ENCODE results near the gene GTF2IRD1.
"Not testable (repeated sequence)": the region's sequence is repeated elsewhere in the genome, so short reads cannot be mapped to it uniquely, and the experiment has no call there.

The GTF2IRD1 gene, protein sequence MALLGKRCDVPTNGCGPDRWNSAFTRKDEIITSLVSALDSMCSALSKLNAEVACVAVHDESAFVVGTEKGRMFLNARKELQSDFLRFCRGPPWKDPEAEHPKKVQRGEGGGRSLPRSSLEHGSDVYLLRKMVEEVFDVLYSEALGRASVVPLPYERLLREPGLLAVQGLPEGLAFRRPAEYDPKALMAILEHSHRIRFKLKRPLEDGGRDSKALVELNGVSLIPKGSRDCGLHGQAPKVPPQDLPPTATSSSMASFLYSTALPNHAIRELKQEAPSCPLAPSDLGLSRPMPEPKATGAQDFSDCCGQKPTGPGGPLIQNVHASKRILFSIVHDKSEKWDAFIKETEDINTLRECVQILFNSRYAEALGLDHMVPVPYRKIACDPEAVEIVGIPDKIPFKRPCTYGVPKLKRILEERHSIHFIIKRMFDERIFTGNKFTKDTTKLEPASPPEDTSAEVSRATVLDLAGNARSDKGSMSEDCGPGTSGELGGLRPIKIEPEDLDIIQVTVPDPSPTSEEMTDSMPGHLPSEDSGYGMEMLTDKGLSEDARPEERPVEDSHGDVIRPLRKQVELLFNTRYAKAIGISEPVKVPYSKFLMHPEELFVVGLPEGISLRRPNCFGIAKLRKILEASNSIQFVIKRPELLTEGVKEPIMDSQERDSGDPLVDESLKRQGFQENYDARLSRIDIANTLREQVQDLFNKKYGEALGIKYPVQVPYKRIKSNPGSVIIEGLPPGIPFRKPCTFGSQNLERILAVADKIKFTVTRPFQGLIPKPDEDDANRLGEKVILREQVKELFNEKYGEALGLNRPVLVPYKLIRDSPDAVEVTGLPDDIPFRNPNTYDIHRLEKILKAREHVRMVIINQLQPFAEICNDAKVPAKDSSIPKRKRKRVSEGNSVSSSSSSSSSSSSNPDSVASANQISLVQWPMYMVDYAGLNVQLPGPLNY

DNA sequence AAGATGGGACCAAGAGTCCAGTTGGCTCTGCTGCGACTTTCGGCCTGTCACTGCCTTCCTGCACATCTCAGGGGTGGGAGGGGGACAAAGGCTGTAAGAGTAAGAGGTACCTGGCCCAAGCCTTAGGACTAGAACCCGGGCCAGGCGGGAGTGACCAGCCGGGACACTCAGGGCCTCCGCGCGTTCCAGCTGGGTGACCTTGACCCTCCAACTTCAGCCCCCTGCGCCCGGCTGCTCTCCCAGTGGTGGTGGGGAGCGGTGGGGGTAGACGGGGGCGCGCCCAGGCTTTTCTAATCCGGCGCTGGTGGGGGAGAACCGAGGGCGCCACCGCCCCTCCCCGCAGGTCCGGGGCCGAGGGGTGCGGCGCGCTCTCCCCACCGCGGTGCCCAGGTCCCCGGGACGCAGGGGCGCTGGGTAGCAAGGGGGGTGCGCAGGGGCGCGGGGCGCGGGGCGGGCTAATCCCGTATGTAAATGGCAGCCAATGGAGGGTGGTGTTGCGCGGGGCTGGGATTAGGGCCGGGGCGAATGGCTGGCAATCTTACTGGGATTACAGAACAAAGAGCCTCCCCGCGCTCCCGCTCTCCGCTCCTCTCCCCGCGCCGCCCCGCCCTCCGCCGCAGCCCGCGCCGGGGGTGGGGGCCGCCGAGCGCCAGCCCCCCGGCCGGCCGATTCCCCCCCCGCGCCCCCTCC is at the start of gene GTF2IRD1:
TSS of gene GTF2IRD1 (plus strand) at position 585 of the 690 bp plus-strand sequence. CDS start 54,175 bp downstream, outside the sequence.
- peak; percentile 11 to 33 for DNase-seq (ENCODE audit: low read depth in 1 of 2, low spot score in 1 of 2)

DNA sequence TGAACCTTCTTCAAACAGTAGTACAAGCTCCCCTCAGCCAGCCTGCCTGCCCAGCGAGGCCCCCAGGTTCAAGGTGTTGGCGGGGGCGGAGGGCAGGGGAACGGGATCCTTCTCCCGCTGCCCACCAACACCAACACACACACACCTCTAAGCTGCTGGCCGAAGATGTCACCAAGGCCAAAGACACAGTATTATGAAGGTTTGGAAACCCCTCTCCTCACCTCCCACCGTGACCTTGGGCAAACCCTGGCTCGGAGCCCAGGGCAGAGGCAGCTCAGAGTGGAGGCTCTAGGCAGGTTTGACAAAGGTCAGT is 49.4 kb upstream of the GTF2IRD1 start:
- no peak for DNase-seq (ENCODE audit: low read depth in 1 of 2, low spot score in 1 of 2)

DNA sequence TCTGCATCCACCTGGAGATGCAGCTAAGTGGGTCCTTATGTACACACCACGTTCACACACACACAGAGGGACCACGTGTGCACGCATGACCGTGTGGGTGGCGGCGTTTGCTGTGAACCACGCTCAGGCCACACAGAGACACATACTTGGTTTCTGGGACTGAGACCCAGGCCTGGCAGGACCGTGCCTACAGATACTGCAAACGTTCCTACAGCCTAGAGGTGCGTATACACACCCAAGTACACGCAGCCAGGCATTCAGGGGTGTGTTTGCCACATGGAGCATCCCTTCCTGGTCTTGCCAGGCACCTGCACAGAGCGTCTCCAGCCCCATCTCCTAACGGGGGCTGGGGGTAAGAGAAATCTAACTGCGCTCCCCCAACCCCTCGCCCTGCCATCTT is 49.0 kb upstream of the GTF2IRD1 start:
- no peak for DNase-seq (ENCODE audit: low read depth in 1 of 2, low spot score in 1 of 2)

DNA sequence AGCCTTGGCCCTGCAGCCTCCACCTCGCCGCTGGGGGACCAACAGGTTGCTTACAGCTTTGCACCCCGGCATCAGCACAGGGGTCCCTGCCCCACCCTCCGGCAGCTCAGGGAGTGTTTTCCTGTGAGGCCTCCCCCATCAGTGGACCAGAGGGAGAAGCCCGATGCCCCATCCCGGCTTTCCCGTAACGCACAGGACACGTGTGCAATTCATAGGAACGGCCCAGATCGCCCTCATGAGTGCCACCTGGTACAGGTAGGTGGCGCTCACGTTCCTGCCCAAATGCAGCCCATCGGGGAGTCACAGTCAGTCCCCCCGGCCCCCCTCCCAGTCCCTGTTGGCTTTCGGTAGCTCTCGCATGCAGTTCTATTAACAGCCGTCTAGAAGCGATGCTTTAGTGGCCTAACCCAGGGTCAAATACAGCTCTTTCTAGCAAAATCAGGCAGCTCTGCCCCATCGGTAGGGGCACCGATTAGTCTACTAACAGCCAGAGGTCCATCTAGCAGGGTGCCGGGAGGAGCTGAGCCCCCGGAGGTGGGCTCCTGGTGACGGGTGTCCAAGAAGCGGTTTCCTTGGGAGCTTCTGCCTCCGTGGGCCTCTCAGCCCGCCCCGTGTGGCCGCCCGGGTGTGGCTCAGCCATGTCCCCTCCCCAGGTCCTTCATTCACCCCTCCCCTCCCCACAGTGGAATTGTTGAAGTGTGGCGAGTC is 48.4 kb upstream of the GTF2IRD1 start:
- DNase-seq (ENCODE audit: low read depth in 1 of 2, low spot score in 1 of 2): no peak

DNA sequence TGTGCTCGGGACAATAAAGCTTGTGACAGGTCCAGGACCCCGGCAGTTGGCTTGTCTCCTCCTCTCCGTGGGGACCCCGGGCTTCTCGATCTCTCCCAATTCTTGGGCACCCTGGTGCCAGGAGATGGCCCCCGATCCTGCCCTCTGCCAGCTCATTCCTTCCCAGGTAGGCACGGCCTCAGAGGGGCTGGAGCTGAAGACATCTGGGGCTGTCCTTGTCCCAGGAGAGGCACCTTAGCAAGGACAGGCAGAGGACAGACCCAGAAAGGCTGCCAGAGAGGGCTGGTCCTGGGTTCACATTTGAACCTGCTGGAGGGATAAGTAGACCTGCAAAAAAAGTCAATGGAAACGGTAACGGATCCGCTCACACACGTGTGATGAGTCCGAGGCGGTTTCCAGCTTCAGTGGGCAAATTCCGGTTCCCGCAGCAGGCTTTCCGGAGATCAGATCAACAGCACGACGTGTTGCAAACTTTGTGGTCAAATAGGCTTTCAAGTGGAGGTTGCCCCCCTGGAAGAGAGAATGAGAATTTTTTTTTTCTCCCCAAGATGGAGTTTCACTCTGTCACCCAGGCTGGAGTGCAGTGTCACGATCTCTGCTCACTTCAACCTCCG is 47.7 kb upstream of the GTF2IRD1 start:
- no peak for DNase-seq (ENCODE audit: low read depth in 1 of 2, low spot score in 1 of 2)

DNA sequence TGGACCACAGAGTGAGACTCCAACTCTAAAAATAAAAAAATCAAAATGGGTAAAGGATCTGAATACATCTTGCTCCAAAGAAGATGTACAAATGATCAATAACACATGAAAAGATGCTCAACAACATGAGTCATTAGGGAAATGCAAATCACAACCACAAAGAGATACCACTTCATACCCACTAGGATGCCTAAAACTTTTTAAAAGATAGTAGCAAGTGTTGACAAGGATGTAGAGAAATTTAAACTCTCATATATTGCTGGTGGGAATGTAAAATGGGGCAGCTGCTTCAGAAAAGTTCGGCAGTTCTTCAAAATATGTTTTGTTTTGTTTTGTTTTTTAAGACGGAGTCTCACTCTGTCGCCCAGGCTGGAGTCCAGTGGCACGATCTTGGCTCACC is 45.7 kb upstream of the GTF2IRD1 start:
- DNase-seq (ENCODE audit: low read depth in 1 of 2, low spot score in 1 of 2): no peak

DNA sequence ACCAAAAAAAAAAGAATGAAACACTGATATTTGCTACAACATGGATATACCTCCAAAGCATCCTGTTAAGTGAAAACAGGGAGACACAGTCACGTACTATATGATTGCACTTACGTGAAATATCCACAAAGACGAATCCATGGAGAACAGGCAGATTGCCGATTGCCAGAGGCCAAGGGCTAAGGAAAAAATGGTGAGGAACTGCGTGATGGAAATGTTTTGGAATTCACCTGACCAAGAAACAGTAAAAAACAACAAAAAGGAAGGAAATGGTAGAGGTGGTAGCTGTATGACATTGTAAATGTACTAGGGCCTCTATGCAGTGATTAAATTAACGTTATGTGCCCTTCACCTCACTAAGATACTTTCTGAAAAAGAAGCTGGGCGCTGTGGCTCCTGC is 44.1 kb upstream of the GTF2IRD1 start:
- DNase-seq (ENCODE audit: low read depth in 1 of 2, low spot score in 1 of 2): no peak

DNA sequence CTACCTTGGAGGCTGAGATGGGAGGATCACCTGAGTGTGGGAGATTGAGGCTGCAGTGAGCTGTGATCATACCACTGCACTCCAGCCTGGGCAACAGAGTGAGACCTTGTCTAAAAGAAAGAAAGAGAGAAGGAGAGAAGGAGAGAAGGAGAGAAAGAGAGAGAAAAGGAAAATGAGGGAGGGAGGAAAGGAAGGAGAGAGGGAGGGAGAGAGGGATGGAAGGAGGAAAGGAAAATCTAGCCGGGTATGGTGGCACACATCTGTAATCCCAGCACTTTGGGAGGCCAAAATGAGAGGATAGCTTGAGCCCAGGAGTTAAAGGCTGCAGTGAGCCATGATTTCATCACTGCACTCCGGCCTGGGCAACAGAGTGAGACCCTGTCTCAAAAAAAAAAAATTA is 42.9 kb upstream of the GTF2IRD1 start:
- DNase-seq (ENCODE audit: low read depth in 1 of 2, low spot score in 1 of 2): no peak

DNA sequence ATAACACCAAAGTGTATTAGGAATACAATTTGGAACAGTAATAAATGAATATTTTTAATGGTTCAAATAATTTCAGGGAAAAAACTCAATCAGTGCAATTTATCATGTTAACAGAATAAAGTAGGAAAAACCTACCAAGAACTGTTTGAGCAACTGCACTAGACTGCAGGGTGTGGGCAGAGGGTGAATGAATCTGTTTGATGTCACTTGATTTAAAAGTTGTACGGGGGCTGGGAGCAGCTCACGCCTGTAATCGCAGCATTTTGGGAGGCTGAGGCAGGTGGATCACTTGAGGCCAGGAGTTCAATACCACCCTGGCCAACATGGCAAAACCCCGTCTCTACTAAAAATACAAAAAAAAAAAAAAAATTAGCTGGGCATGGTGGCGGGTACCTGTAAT is 42.1 kb upstream of the GTF2IRD1 start:
- DNase-seq (ENCODE audit: low read depth in 1 of 2, low spot score in 1 of 2): not testable (repeated sequence)

DNA sequence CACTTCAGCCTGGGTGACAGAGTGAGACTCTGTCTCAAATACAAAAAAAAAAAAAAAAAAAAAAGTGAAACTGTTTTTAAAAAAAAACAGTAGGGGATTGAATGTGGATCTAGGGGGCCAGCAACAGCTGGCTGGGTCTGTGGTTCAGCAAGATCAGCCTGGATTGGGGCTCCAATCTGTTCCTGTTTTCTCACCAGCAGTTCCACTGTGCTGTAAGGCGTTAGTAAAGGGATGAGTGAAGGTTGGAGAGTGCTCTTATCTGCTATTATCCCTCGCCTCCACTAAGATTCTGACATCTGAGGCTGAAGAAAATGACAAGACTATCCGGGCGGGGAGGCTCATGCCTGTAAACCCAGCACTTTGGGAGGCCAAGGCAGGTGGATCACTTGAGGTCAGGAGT is 41.6 kb upstream of the GTF2IRD1 start:
- DNase-seq (ENCODE audit: low read depth in 1 of 2, low spot score in 1 of 2): no peak

DNA sequence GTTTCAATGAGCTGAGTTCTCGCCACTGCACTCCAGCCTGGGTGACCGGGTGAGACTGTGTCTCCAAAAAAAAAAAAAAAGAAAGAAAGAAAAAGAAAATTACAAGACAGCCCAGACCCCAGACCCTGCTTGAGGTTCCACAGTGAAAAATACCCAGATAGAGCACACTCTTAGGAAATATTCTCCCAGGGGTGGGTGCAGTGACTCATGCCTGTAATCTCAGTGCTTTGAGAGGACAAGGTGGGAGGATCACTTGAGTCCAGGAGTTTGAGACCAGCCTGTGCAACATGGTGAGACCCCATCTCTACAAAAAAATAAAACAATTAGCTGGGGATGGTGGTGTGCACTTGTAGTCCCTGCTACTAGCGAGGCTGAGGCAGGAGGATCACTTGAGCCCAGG is 41.1 kb upstream of the GTF2IRD1 start:
- DNase-seq (ENCODE audit: low read depth in 1 of 2, low spot score in 1 of 2): no peak

DNA sequence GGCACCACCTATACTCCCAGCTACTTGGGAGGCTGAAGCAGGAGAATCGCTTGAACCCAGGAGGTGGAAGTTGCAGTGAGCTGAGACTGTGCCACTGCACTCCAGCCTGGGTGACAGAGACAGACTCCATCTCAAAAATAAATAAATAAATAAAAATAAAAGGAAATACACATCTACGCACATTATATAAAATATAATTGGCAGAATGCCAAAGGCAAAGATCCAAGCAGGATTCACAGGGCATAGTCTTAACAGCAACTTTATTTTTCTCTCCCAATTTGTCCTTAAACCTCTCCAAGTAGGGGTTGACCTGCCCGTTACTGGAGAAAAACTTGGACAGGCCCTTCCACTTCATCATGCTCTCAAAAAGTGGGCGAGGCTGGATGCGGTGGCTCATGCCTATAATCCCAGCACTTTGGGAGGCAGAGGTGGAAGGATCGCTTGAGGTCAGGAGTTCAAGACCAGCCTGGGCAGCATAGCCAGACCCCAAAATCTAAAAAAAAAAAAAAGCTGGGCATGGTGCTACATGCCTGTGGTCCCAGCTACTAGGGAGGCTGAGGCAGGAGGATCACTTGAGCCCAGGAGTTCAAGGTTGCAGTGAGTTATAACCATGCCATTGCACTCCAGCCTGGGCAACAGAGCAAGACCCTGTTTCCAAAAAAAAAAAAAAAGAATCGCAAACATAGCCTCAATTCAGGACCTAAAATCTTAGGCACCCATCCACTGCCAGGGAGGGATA is 38.9 kb upstream of the GTF2IRD1 start:
- not testable (repeated sequence) for DNase-seq (ENCODE audit: low read depth in 1 of 2, low spot score in 1 of 2)

DNA sequence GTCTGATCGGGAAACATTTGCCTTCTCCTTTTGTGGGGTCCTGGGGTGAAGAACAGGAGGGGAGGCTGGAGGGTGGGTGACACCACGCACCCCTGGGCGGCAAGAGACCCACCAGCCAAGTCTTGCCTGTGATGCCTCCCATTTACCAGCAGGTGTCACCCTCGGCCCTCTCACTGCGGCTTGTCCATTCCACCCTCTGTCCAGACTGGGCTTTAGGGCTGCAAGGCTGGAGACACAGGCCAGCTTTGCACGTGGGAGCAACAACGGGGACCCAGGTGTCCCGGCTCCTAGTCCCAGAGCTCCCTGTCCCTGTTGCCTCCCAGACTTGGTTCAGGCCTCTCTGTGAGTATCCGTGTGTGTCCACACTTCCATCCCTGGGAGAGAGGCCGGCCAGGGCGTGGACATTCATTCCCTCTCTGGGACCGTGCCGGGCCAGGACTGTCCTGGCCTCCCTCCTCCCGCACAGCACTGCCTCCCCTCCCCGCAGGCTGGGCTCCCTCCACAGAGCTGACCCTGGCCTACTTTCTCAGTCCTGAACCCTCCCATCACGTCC is 36.2 kb upstream of the GTF2IRD1 start:
- DNase-seq (ENCODE audit: low read depth in 1 of 2, low spot score in 1 of 2): peak; percentile 16 to 29

DNA sequence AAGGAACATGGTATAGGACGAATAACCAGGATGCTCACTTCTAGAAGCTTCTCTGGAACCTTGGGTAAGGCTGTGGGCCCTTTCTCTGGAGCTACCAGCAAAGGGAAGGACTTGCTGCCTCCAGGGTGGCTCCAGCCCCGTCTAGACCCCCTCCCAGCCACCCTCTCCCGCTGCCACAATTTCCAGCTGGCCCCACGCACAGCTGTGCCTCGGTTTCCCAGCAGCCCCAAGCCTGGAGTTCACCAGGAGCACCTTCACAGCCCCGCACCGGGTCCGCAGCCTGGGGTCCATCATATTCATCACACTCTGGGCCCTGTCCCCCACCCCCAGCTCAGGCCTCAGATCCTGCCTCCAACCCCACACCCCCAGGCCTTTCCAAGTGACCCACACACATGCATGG is 35.6 kb upstream of the GTF2IRD1 start:
- no peak for DNase-seq (ENCODE audit: low read depth in 1 of 2, low spot score in 1 of 2)

DNA sequence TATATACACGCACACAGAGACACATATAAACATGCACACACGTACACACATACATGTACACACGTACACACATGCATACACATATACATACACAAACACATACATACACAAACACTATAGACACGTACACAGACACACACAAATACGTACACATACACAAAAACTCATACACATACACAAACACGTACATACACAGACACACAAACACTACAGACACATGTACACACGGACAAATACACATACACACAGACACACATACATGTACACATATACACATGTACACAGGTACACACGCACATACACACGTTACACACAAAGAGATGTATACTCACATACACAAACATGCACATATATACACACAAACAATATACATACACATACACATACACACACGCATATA is 35.2 kb upstream of the GTF2IRD1 start:
- DNase-seq (ENCODE audit: low read depth in 1 of 2, low spot score in 1 of 2): no peak

DNA sequence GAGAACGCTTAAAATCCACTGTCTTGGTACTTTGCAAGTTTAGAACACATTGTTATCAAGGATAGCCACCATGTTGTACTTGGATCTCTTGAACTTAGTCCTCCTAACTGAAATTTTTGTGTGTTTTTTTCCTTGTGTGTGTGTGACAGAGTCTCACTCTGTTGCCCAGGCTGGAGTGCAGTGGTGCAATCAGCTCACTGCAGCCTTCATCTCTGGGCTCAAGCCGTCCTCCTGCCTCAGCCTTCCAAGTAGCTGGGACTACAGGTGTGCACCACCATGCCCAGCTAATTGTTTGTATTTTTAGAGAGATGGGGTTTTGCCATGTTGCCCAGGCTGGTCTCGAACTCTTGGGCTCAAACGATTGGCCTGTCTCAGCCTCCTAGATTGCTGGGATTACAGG is 34.5 kb upstream of the GTF2IRD1 start:
- DNase-seq (ENCODE audit: low read depth in 1 of 2, low spot score in 1 of 2): not testable (repeated sequence)

DNA sequence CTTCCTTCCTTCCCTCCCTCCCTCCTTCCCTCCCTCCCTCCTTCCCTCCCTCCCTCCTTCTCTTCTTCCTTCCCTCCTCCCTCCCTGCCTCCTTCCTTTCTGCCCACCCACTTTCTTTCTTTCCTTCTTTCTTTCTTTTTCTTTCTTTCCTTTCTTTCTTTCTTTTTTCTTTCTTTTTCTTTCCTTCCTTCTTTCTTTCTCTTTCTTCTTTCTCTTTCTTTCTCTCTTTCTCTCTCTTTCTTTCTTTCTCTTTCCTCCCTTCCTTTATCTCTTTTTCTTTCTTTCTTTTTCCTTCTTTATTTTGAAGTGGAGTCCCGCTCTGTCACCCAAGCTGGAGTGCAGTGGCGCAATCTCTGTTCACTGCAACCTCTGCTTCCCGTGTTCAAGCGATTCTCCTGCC is 33.7 kb upstream of the GTF2IRD1 start:
- DNase-seq (ENCODE audit: low read depth in 1 of 2, low spot score in 1 of 2): no peak

DNA sequence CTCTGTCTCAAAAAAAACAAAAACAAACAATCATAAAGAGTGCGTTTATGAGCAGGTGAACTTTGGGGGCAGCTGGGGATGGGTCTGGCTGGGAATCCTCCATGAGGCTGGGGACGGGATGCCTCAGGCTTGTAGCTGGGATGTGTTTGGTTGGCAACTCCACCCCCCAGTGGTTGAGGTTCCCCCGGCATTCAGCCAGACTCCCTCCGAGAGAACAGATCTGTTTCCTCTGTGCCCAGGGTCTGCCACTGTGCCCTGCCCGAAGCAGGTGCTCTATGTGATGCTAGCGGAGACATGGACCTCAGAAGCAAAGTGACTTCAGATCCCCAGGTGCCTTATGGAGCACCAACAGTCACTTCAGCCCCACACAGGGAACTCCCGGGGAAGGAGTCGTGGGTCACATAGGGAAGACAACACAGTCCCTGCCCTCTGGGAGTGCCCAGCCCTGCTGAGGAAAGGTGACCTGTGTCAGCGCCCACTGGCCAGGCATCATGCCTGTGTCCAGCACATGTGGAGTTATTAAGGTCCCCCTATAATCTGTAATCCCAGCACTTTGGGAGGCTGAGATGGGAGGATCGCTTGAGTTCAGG is 29.3 kb upstream of the GTF2IRD1 start:
- no peak for DNase-seq (ENCODE audit: low read depth in 1 of 2, low spot score in 1 of 2)

DNA sequence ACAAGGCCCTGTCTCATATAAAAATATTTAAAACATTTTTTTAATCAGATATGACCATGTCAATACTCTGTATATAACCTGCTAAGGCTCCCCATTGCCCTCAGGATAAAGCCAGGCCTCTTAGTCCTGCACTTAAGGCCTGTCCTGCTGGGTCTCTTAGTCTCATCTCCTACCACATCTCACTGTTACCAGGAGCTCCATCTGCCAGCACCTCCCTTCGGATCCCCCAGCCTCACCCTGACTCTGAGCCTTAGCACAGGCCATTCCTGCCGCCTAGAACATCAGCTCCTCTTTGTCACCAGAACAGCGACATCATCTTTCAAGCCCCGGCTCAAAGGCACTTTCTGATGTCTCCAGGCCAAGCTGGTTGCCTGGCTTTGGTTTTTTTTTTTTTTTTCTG is 25.7 kb upstream of the GTF2IRD1 start:
- DNase-seq (ENCODE audit: low read depth in 1 of 2, low spot score in 1 of 2): no peak
